Peyer's patch (tissue), 4 donors: Measurements from ENCODE around the gene IP6K1.

Experiments
- CTCF ChIP-seq, 6 experiments: fragments of 450-650 bp in 4 of 6; fragments of 200-600 bp in 2 of 6; sonication (generic) in 1 of 6; IDR thresholded peaks; one replicate each; pipeline ENCODE4 v1.5.1; 2017 to 2019; ENCODE audit warnings: antibody characterized with exemption in 6 of 6, mild to moderate bottlenecking in 3 of 6, moderate library complexity in 1 of 6
- POLR2A ChIP-seq, 2 donors: fragments of 450-650 bp; IDR thresholded peaks; one replicate each; pipeline ENCODE4 v1.5.1; 2017; ENCODE audit warnings: antibody characterized with exemption in 2 of 2, mild to moderate bottlenecking in 2 of 2, moderate library complexity in 2 of 2

- TF ChIP-seq CTCF (IDR thresholded peaks at IDR 0.05) (no peak), POLR2A (IDR thresholded peaks at IDR 0.05) (no peak)
These were observed 16.9 kb downstream of the IP6K1 start for GRCh38 chr3:49769286-49769915.
